Measurements from ENCODE around the gene AQP11.

Gene AQP11

DNA sequence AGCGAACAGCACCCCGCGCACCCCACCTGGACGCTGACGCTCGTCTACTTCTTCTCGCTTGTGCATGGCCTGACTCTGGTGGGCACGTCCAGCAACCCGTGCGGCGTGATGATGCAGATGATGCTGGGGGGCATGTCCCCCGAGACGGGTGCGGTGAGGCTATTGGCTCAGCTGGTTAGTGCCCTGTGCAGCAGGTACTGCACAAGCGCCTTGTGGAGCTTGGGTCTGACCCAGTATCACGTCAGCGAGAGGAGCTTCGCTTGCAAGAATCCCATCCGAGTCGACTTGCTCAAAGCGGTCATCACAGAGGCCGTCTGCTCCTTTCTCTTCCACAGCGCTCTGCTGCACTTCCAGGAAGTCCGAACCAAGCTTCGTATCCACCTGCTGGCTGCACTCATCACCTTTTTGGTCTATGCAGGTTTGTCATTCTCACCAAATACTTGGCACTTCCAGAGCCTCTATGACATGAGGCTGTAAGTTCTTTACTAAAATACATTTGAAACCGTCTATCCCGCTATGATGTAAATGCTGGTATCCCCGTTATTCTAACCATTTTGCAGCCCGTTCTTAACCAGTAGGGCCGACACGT is 535 bp downstream of the AQP11 start:
- TF ChIP-seq POLR2AphosphoS5 (IDR thresholded peaks at IDR 0.05; ENCODE audit: low read depth, low read length) (no peak; the same call in 1 of the 2 replicates), TAF1 (IDR thresholded peaks at IDR 0.05; ENCODE audit: low read depth, low read length) (no peak), POU2F2 (IDR thresholded peaks at IDR 0.05; ENCODE audit: low read depth, low read length) (no peak)
- peak; percentile 51 for FAIRE-seq
- no peak for DNase-seq (ENCODE audit: insufficient read length, low spot score)

DNA sequence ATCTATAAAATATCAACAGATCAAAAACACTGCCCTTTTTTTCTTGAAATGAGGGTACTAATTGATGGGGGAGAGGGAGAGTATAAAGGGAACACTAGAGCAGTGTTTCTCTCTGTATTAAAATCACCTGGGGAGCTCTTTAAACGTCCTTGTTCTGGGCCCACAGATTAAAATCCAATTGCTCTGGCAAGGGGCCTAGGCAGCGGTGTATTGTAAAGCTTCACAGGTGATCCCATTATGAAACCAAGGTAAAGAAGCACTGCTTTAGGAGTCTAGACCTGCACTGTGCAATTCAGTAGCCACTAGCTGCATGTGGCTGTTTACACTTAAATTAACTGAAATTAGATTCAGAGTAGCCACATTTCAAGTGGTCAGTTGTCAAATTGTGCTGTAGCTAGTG is 3.0 kb downstream of the AQP11 start:
- DNase-seq (ENCODE audit: insufficient read length, low spot score) (no peak), FAIRE-seq (no peak)
- no peak for TF ChIP-seq PAX5 (IDR thresholded peaks at IDR 0.05; ENCODE audit: insufficient read depth, low read length, severe bottlenecking)
- TF ChIP-seq POLR2A (IDR thresholded peaks at IDR 0.05; ENCODE audit: low read depth, low read length) = no peak
- TF ChIP-seq POU2F2 (IDR thresholded peaks at IDR 0.05; ENCODE audit: low read depth, low read length) = no peak
- no peak for TF ChIP-seq SPI1 (IDR thresholded peaks at IDR 0.05; ENCODE audit: low read depth, low read length)

DNA sequence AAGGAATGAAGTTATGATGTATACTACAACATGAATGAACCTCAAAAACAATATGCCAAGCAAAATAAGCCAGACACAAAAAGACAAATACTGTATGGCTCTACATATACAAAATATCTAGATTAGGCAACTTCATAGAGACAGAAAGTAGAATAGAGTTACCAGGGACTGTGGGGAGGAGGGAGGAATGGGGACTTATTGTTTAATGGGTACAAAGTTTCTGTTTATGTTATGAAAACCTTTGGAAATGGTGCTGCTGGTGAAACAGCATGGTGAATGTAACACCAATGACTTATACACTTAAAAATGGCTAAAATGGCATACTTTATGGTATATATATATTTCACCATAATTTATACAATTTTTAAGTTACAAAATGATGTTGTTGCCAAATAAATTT is 4.1 kb downstream of the AQP11 start:
- no peak for TF ChIP-seq TAF1 (IDR thresholded peaks at IDR 0.05; ENCODE audit: low read depth, low read length)
- TF ChIP-seq POLR2A (IDR thresholded peaks at IDR 0.05; ENCODE audit: low read depth, low read length) = no peak
- no peak for TF ChIP-seq POLR2AphosphoS5 (IDR thresholded peaks at IDR 0.05; ENCODE audit: low read depth, low read length)
- TF ChIP-seq POU2F2 (IDR thresholded peaks at IDR 0.05; ENCODE audit: low read depth, low read length) = no peak
- no peak for TF ChIP-seq PAX5 (IDR thresholded peaks at IDR 0.05; ENCODE audit: insufficient read depth, low read length, severe bottlenecking)
- TF ChIP-seq SPI1 (IDR thresholded peaks at IDR 0.05; ENCODE audit: low read depth, low read length) = no peak
- DNase-seq (ENCODE audit: insufficient read length, low spot score) (no peak), FAIRE-seq (no peak)

DNA sequence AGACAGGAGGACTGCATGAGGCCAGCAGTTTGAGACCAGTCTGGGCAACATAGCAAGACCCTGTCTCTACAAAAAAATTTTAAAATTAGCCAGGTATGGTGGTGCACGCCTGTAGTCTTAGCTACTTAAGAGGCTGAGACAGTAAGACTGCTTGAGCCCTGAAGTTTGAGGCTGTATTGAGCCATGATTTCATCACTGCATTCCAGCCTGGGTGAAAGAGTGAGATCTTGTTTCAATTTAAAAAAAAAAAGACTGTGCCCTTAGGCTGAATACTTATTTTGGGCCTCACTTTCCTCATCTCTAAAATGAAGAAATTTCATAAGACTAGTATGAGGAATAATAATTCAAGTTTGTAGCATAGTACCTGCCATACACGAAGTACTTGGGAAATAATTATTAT is 6.9 kb downstream of the AQP11 start:
- TF ChIP-seq POLR2A (IDR thresholded peaks at IDR 0.05; ENCODE audit: low read depth, low read length) = no peak
- no peak for TF ChIP-seq PAX5 (IDR thresholded peaks at IDR 0.05; ENCODE audit: insufficient read depth, low read length, severe bottlenecking)
- no peak for TF ChIP-seq TAF1 (IDR thresholded peaks at IDR 0.05; ENCODE audit: low read depth, low read length)
- TF ChIP-seq POLR2AphosphoS5 (IDR thresholded peaks at IDR 0.05; ENCODE audit: low read depth, low read length) = no peak
- no peak for TF ChIP-seq POU2F2 (IDR thresholded peaks at IDR 0.05; ENCODE audit: low read depth, low read length)
- no peak for TF ChIP-seq SPI1 (IDR thresholded peaks at IDR 0.05; ENCODE audit: low read depth, low read length)
- no peak for FAIRE-seq
- no peak for DNase-seq (ENCODE audit: insufficient read length, low spot score)

DNA sequence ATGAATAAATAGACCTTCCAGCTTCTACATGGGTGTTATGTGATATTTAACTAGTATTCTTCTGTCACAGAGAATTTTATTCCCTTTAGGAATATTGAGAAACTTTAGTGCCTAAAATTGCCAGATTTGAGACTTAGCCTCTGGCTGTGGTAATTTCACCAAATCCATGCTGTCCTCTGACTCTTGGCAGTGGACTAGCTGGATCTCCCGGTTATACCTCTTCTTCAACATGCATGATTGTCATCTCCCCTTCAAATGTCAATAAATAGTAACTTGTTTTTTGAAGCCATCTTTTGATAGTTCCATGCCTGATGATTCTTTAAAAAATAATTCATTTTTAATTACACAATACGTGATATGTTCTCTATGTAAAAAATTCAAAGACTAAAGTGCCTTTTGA is 8.4 kb downstream of the AQP11 start:
- DNase-seq (ENCODE audit: insufficient read length, low spot score) = no peak
- TF ChIP-seq POU2F2 (IDR thresholded peaks at IDR 0.05; ENCODE audit: low read depth, low read length) (no peak), PAX5 (IDR thresholded peaks at IDR 0.05; ENCODE audit: insufficient read depth, low read length, severe bottlenecking) (no peak), POLR2AphosphoS5 (IDR thresholded peaks at IDR 0.05; ENCODE audit: low read depth, low read length) (no peak), TAF1 (IDR thresholded peaks at IDR 0.05; ENCODE audit: low read depth, low read length) (no peak), POLR2A (IDR thresholded peaks at IDR 0.05; ENCODE audit: low read depth, low read length) (no peak), SPI1 (IDR thresholded peaks at IDR 0.05; ENCODE audit: low read depth, low read length) (no peak)
- FAIRE-seq = no peak

DNA sequence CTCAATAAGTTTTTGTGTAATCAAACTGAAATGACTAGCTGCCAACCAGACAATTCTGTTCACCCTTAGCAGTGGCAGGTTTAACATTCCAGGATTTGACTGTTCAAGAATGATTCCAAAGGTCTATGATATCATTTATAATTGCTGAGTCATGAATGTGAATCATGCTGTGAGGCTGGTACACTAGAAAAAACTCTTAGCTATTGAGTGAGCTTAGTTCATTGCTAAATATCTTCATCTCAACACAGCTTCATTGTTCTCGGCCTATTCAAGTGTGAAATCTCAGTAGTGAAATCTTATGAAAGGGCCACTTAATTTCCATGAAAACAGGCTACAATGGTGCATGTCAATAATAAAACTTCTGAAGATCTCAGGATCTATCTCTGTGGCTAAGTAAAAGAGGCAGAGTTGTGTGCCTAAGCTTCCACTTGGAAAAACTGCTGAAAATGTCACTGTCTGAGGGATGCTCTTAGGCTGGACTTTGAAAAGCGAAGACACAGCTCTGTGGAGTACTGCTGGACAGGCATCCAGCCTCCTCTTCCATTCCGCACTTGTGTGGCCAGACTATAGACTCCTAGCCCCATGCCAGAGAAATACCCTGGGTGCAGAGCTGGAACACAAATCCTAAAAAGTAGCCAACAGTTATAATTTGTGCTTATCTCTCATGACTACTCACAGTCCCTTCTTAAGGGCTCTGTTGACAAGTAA is 12.8 kb downstream of the AQP11 start:
- no peak for DNase-seq (ENCODE audit: insufficient read length, low spot score)
- no peak for FAIRE-seq

DNA sequence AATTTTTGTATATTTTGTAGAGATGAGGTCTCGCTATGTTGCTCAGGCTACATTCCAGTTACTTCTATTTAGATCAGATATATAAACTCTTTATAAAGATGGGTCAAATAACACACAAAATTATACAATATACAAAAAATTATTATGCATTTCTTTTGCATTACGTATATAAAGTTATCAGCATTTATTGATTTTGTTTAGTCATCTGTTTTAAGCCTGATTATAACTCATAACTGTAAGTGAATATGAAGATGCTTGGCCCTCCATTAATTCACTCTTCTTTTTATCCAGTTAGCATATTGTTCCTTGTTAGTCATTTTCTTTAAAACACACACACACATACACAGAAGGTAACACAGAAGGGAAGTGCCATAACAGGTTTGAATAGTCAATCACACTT is 14.5 kb downstream of the AQP11 start:
- no peak for FAIRE-seq
- DNase-seq (ENCODE audit: insufficient read length, low spot score) = no peak
- no peak for TF ChIP-seq POLR2A (IDR thresholded peaks at IDR 0.05; ENCODE audit: low read depth, low read length)
- no peak for TF ChIP-seq PAX5 (IDR thresholded peaks at IDR 0.05; ENCODE audit: insufficient read depth, low read length, severe bottlenecking)
- TF ChIP-seq POLR2AphosphoS5 (IDR thresholded peaks at IDR 0.05; ENCODE audit: low read depth, low read length) = no peak
- TF ChIP-seq TAF1 (IDR thresholded peaks at IDR 0.05; ENCODE audit: low read depth, low read length) = no peak
- no peak for TF ChIP-seq POU2F2 (IDR thresholded peaks at IDR 0.05; ENCODE audit: low read depth, low read length)
- no peak for TF ChIP-seq SPI1 (IDR thresholded peaks at IDR 0.05; ENCODE audit: low read depth, low read length)

More for the DNA sequence above, 12.8 kb downstream of the AQP11 start:
- TF ChIP-seq POLR2A (IDR thresholded peaks at IDR 0.05; ENCODE audit: low read depth, low read length) (no peak), TAF1 (IDR thresholded peaks at IDR 0.05; ENCODE audit: low read depth, low read length) (no peak), POU2F2 (IDR thresholded peaks at IDR 0.05; ENCODE audit: low read depth, low read length) (no peak), SPI1 (IDR thresholded peaks at IDR 0.05; ENCODE audit: low read depth, low read length) (no peak), PAX5 (IDR thresholded peaks at IDR 0.05; ENCODE audit: insufficient read depth, low read length, severe bottlenecking) (no peak), POLR2AphosphoS5 (IDR thresholded peaks at IDR 0.05; ENCODE audit: low read depth, low read length) (no peak)

DNA sequence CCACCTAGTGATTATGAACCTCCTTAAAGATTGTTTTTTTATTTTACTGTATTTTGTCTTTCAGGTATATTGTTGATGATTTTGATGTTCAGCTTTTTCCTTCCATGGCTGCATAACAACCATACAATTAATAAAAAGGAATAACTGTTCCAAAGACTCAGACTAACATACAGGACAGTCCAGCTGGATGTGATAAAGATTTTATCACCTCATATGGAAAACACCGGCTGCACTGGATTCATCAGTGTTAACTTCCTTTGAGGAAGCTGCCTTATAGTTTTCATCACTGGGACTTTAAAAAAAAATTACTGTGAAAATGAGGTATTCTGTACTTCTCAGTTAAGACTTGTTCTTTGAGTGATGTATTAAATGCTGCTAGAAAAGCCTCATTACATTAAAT is 19.5 kb downstream of the AQP11 start:
- no peak for TF ChIP-seq POLR2A (IDR thresholded peaks at IDR 0.05; ENCODE audit: low read depth, low read length)
- TF ChIP-seq POLR2AphosphoS5 (IDR thresholded peaks at IDR 0.05; ENCODE audit: low read depth, low read length) = no peak
- no peak for TF ChIP-seq PAX5 (IDR thresholded peaks at IDR 0.05; ENCODE audit: insufficient read depth, low read length, severe bottlenecking)
- no peak for TF ChIP-seq SPI1 (IDR thresholded peaks at IDR 0.05; ENCODE audit: low read depth, low read length)
- TF ChIP-seq POU2F2 (IDR thresholded peaks at IDR 0.05; ENCODE audit: low read depth, low read length) = no peak
- TF ChIP-seq TAF1 (IDR thresholded peaks at IDR 0.05; ENCODE audit: low read depth, low read length) = no peak
- DNase-seq (ENCODE audit: insufficient read length, low spot score) (no peak), FAIRE-seq (no peak)

DNA sequence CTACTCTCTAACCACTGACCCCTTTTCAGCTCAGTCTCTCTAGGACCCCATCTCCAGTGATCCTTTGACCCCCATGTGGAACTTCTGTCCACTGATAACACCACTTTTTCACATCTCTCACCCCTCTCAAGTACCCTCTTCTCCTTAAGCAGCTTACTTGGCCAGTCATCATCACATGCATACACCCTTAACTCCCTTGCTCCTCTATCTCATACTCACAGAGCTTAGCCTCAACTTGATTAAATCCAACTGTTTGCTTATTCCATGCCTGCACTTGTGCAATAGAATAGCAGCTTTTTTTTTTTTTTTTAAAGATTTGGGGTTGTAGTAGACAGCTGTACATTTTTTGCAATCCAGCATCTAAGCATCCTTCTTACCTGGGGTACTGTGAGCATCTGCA is 22.2 kb downstream of the AQP11 start:
- no peak for TF ChIP-seq TAF1 (IDR thresholded peaks at IDR 0.05; ENCODE audit: low read depth, low read length)
- TF ChIP-seq POLR2AphosphoS5 (IDR thresholded peaks at IDR 0.05; ENCODE audit: low read depth, low read length) = no peak
- TF ChIP-seq SPI1 (IDR thresholded peaks at IDR 0.05; ENCODE audit: low read depth, low read length) = no peak
- TF ChIP-seq PAX5 (IDR thresholded peaks at IDR 0.05; ENCODE audit: insufficient read depth, low read length, severe bottlenecking) = no peak
- no peak for TF ChIP-seq POU2F2 (IDR thresholded peaks at IDR 0.05; ENCODE audit: low read depth, low read length)
- no peak for TF ChIP-seq POLR2A (IDR thresholded peaks at IDR 0.05; ENCODE audit: low read depth, low read length)
- DNase-seq (ENCODE audit: insufficient read length, low spot score) = no peak
- no peak for FAIRE-seq

Data from GM12891 (cell line).